ENCODE data around the gene YIF1A.

The YIF1A gene

DNA sequence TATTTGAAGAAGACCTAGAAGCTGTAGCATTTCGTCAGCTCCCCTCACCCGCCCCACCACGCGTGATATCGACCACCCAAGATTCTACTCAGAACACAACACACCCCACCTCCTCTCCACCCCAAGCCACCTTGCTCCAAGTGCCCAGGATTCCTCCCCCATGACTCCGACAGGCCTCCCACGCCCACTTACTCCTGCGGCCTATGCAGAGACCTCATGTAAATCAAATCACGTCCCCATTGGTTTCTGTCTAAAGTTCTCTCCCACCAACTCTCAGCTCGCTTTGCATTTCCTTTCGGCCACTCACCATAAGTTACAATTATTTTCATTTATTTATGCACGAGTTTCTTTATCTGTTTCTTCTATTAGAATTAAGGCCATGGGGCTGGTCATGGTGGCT, 13.7 kb upstream of the YIF1A start:
- H3K4me2 ChIP-seq (ENCODE audit: low read length): no peak overlapping the region
- H3K36me3 ChIP-seq (replicated peaks; ENCODE audit: low read depth, low read length): no peaks in the 10 kb centered on the region
- no peaks in the 10 kb centered on the region for H3K79me2 ChIP-seq (ENCODE audit: low read length)
- H3K4me3 ChIP-seq (ENCODE audit: low read length): no peak overlapping the region
- no peak overlapping the region for H3K27ac ChIP-seq (ENCODE audit: low read length)
- H3K9ac ChIP-seq (ENCODE audit: low read length): no peak overlapping the region
- H3K27me3 ChIP-seq (ENCODE audit: low read depth, low read length): peaks cover 3% of the 10 kb centered on the region; the same call in 1 of the 2 replicates
- no peaks in the 10 kb centered on the region for H4K20me1 ChIP-seq (ENCODE audit: insufficient read depth, low read length)
- H3K4me1 ChIP-seq (ENCODE audit: low read length): peaks cover 1% of the 10 kb centered on the region; the same call in 1 of the 2 replicates
- no peak for TF ChIP-seq EZH2phosphoT487 (IDR thresholded peaks at IDR 0.05; ENCODE audit: low read depth)
- TF ChIP-seq, protein P1, sequence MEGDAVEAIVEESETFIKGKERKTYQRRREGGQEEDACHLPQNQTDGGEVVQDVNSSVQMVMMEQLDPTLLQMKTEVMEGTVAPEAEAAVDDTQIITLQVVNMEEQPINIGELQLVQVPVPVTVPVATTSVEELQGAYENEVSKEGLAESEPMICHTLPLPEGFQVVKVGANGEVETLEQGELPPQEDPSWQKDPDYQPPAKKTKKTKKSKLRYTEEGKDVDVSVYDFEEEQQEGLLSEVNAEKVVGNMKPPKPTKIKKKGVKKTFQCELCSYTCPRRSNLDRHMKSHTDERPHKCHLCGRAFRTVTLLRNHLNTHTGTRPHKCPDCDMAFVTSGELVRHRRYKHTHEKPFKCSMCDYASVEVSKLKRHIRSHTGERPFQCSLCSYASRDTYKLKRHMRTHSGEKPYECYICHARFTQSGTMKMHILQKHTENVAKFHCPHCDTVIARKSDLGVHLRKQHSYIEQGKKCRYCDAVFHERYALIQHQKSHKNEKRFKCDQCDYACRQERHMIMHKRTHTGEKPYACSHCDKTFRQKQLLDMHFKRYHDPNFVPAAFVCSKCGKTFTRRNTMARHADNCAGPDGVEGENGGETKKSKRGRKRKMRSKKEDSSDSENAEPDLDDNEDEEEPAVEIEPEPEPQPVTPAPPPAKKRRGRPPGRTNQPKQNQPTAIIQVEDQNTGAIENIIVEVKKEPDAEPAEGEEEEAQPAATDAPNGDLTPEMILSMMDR (IDR thresholded peaks at IDR 0.05; ENCODE audit: low read depth, low read length): no peak
- no peaks in the 10 kb centered on the region for H3K9me3 ChIP-seq (ENCODE audit: insufficient read depth, low read length)
- H2AFZ ChIP-seq (ENCODE audit: low read depth, low read length): no peak overlapping the region

DNA sequence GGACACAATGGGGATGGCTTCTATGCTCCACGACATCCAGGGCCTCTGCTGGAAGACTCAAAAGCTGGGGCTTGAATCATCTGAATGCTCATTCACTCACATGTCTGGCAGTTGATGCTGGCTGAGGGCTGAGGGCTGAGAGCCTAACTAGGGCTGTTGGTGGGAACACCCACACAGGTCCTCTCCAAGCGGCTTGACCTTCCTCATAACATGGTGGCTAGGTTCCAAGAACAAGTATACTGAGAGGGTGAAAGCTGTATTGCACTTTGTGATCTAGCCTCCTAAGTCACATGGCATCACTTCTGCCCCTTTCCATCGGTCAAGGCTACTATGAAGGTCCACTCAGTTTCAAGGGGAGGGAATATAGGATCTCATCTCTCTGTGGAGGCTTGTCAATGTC, 10.2 kb upstream of the YIF1A start:
- H3K27ac ChIP-seq (ENCODE audit: low read length): no peak overlapping the region
- no peaks in the 10 kb centered on the region for H4K20me1 ChIP-seq (ENCODE audit: insufficient read depth, low read length)
- no peak overlapping the region for H3K9ac ChIP-seq (ENCODE audit: low read length)
- H2AFZ ChIP-seq (ENCODE audit: low read depth, low read length): no peak overlapping the region
- no peaks in the 10 kb centered on the region for H3K9me3 ChIP-seq (ENCODE audit: insufficient read depth, low read length)
- no peaks in the 10 kb centered on the region for H3K36me3 ChIP-seq (replicated peaks; ENCODE audit: low read depth, low read length)
- H3K4me1 ChIP-seq (ENCODE audit: low read length): peaks cover 5% of the 10 kb centered on the region
- no peak for TF ChIP-seq EZH2phosphoT487 (IDR thresholded peaks at IDR 0.05; ENCODE audit: low read depth)
- TF ChIP-seq, protein P1 (IDR thresholded peaks at IDR 0.05; ENCODE audit: low read depth, low read length): no peak
- H3K27me3 ChIP-seq (ENCODE audit: low read depth, low read length): no peaks in the 10 kb centered on the region
- H3K4me3 ChIP-seq (ENCODE audit: low read length): no peak overlapping the region
- no peak overlapping the region for H3K4me2 ChIP-seq (ENCODE audit: low read length)
- no peaks in the 10 kb centered on the region for H3K79me2 ChIP-seq (ENCODE audit: low read length)

DNA sequence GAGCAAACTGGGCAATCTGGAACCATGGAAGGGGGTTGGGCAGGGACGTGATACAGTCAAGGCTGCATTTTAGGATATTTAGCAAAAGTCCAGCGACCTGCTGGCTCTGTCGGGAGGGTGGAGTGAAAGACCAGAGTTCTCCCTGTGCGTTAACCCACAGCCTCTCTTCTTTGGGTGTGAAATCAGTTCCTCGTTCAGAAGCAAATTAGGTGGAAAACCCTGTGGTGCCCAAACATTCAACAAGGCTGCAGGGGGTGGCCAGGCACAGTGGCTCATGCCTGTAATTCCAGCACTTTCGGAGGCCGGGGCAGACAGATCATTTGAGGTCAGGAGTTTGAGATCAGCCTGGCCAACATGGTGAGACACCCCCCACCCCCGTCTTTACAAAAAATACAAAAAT, 8.7 kb upstream of the YIF1A start:
- no peak overlapping the region for H3K9ac ChIP-seq (ENCODE audit: low read length)
- H3K4me3 ChIP-seq (ENCODE audit: low read length): no peak overlapping the region
- H3K79me2 ChIP-seq (ENCODE audit: low read length): no peaks in the 10 kb centered on the region
- H4K20me1 ChIP-seq (ENCODE audit: insufficient read depth, low read length): no peaks in the 10 kb centered on the region
- H2AFZ ChIP-seq (ENCODE audit: low read depth, low read length): no peak overlapping the region
- no peaks in the 10 kb centered on the region for H3K9me3 ChIP-seq (ENCODE audit: insufficient read depth, low read length)
- no peak for TF ChIP-seq EZH2phosphoT487 (IDR thresholded peaks at IDR 0.05; ENCODE audit: low read depth)
- TF ChIP-seq, protein P1 (IDR thresholded peaks at IDR 0.05; ENCODE audit: low read depth, low read length): no peak
- H3K27ac ChIP-seq (ENCODE audit: low read length): no peak overlapping the region
- H3K4me1 ChIP-seq (ENCODE audit: low read length): peaks cover 5% of the 10 kb centered on the region
- no peaks in the 10 kb centered on the region for H3K36me3 ChIP-seq (replicated peaks; ENCODE audit: low read depth, low read length)
- no peaks in the 10 kb centered on the region for H3K27me3 ChIP-seq (ENCODE audit: low read depth, low read length)
- no peak overlapping the region for H3K4me2 ChIP-seq (ENCODE audit: low read length)

DNA sequence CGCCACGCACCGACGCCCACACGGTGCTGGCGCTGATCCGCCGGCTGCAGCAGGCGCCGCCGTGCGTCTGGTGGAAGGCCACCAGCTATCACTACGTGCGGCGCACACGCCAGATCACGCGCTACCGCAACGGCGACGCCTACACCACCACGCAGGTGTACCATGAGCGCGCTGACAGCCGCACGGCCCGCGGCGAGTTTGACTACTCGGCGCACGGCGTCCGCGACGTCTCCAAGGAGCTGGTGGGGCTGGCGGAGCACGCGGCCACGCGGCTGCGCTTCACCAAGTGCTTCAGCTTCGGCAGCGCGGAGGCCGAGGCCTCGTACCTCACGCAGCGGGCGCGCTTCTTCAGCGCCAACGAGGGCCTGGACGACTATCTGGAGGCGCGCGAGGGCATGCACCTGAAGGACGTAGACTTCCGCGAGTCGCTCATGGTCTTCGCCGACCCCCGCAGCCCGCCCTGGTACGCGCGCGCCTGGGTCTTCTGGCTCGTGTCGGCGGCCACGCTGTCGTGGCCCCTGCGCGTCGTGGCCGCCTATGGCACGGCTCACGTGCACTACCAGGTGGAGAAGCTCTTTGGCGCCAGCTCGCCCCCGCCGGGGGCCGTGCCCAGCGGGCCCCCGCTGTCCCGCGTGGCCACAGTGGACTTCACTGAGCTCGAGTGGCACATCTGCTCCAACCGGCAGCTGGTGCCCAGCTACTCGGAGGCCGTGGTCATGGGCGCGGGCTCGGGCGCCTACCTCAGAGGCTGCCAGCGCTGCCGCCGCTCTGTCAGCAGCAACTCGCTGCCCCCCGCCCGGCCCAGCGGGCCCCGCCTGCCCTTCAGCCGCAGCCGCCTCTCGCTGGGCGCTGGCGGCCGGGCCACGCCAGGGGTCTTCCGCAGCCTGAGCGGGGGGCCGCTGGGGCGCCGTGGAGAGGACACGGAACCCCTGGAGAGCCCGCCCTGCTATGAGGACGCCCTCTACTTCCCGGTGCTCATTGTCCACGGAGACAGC, 6.0 kb upstream of the YIF1A start:
- no peak overlapping the region for H3K4me2 ChIP-seq (ENCODE audit: low read length)
- H3K9ac ChIP-seq (ENCODE audit: low read length): no peak overlapping the region
- H3K4me3 ChIP-seq (ENCODE audit: low read length): no peak overlapping the region
- no peak overlapping the region for H3K27ac ChIP-seq (ENCODE audit: low read length)
- TF ChIP-seq, protein P1 (IDR thresholded peaks at IDR 0.05; ENCODE audit: low read depth, low read length): no peak
- no peak for TF ChIP-seq EZH2phosphoT487 (IDR thresholded peaks at IDR 0.05; ENCODE audit: low read depth)
- H3K4me1 ChIP-seq (ENCODE audit: low read length): peaks cover 10% of the 10 kb centered on the region
- H3K9me3 ChIP-seq (ENCODE audit: insufficient read depth, low read length): no peaks in the 10 kb centered on the region
- H3K36me3 ChIP-seq (replicated peaks; ENCODE audit: low read depth, low read length): no peaks in the 10 kb centered on the region
- no peaks in the 10 kb centered on the region for H4K20me1 ChIP-seq (ENCODE audit: insufficient read depth, low read length)
- H3K27me3 ChIP-seq (ENCODE audit: low read depth, low read length): no peaks in the 10 kb centered on the region
- peaks cover 3% of the 10 kb centered on the region for H3K79me2 ChIP-seq (ENCODE audit: low read length)
- H2AFZ ChIP-seq (ENCODE audit: low read depth, low read length): no peak overlapping the region

All from OCI-LY3 (cell line).